HepG2 (cell line): ENCODE results near the gene CD300LF. TPM values are rescaled to one million over a fixed set of nuclear protein-coding genes. Genes with fewer than 3 reads are reported as not detected.

ENCODE experiments used
- ATF2 ChIP-seq: sonication (generic); formaldehyde crosslinking; IDR thresholded peaks from 2 replicates; pipeline ENCODE4 v1.4.0; 2020; ENCODE audit warnings: missing genetic modification reagents
- E2F1 ChIP-seq: sonication (generic); formaldehyde crosslinking; IDR thresholded peaks from 2 replicates; pipeline ENCODE4 v1.5.0; 2020; ENCODE audit warnings: missing genetic modification reagents
- FLYWCH1 ChIP-seq: sonication (generic); formaldehyde crosslinking; IDR thresholded peaks from 2 replicates; pipeline ENCODE4 v1.8.1; 2023; ENCODE audit warnings: mild to moderate bottlenecking, missing genetic modification reagents
- HMGA1 ChIP-seq: sonication (generic); formaldehyde crosslinking; conservative IDR thresholded peaks from 2 replicates; pipeline ENCODE4 v1.4.0; 2020; ENCODE audit warnings: missing genetic modification reagents
- IRX3 ChIP-seq: sonication (generic); formaldehyde crosslinking; IDR thresholded peaks from 2 replicates; pipeline ENCODE4 v1.8.1; 2023; ENCODE audit warnings: mild to moderate bottlenecking, low read depth, missing genetic modification reagents, borderline replicate concordance
- KLF16 ChIP-seq, 2 experiments: sonication (generic) in 1 of 2; formaldehyde crosslinking in 1 of 2; IDR thresholded peaks; 2 replicates each; pipeline versions ENCODE4 v1.6.1 to v1.8.0; 2016 to 2023; ENCODE audit warnings: missing genetic modification reagents in 2 of 2, missing compliant biosample characterization in 1 of 2
- MAZ ChIP-seq, 2 experiments: sonication (generic) in 1 of 2; formaldehyde crosslinking in 1 of 2; IDR thresholded peaks; 2 replicates each; pipeline versions ENCODE4 v1.5.0 to v1.6.1; 2012 to 2020; ENCODE audit warnings: low read depth in 2 of 2, mild to moderate bottlenecking in 2 of 2, borderline replicate concordance in 1 of 2, improper control_type of control experiment in 1 of 2, low read length in 1 of 2, missing genetic modification reagents in 1 of 2, moderate library complexity in 1 of 2
- RCOR2 ChIP-seq: IDR thresholded peaks from 2 replicates; pipeline ENCODE4 v1.6.1; 2016; ENCODE audit warnings: missing biosample characterization, missing genetic modification reagents
- RFX1 ChIP-seq: fragments of 450-650 bp; IDR thresholded peaks from 2 replicates; pipeline ENCODE4 v1.6.1; 2017
- ZBTB44 ChIP-seq: sonication (generic); formaldehyde crosslinking; IDR thresholded peaks from 2 replicates; pipeline ENCODE4 v1.4.0; 2020; ENCODE audit warnings: missing genetic modification reagents
- ZKSCAN5 ChIP-seq: sonication (generic); formaldehyde crosslinking; IDR thresholded peaks from 2 replicates; pipeline ENCODE4 v1.5.1; 2020; ENCODE audit warnings: mild to moderate bottlenecking, missing genetic modification reagents
- ZMAT5 ChIP-seq: sonication (generic); formaldehyde crosslinking; IDR thresholded peaks from 2 replicates; pipeline ENCODE4 v1.5.0; 2020; ENCODE audit warnings: mild to moderate bottlenecking, low read depth, missing genetic modification reagents, borderline replicate concordance
- ZNF138 ChIP-seq: sonication (generic); formaldehyde crosslinking; IDR thresholded peaks from 2 replicates; pipeline ENCODE4 v1.5.0; 2020; ENCODE audit warnings: mild to moderate bottlenecking, low read depth, missing genetic modification reagents
- ZNF235 ChIP-seq: sonication (generic); formaldehyde crosslinking; IDR thresholded peaks from 2 replicates; pipeline ENCODE4 v1.8.1; 2023; ENCODE audit warnings: mild to moderate bottlenecking, missing genetic modification reagents, borderline replicate concordance
- ZNF296 ChIP-seq: sonication (generic); formaldehyde crosslinking; conservative IDR thresholded peaks from 2 replicates; pipeline ENCODE4 v1.5.0; 2020; ENCODE audit warnings: mild to moderate bottlenecking, missing genetic modification reagents
- ZNF30 ChIP-seq: sonication (generic); formaldehyde crosslinking; IDR thresholded peaks from 2 replicates; pipeline ENCODE4 v1.5.0; 2020; ENCODE audit warnings: mild to moderate bottlenecking, missing genetic modification reagents
- ZNF496 ChIP-seq: sonication (generic); formaldehyde crosslinking; IDR thresholded peaks from 2 replicates; pipeline ENCODE4 v1.8.1; 2023; ENCODE audit warnings: mild to moderate bottlenecking, moderate library complexity, missing genetic modification reagents; ENCODE audit not compliant: insufficient replicate concordance
- ZNF503 ChIP-seq: sonication (generic); formaldehyde crosslinking; IDR thresholded peaks from 2 replicates; pipeline ENCODE4 v1.4.0; 2020; ENCODE audit warnings: missing genetic modification reagents
- ZNF574 ChIP-seq: sonication (generic); formaldehyde crosslinking; IDR thresholded peaks from 2 replicates; pipeline ENCODE4 v1.4.0; 2020; ENCODE audit warnings: missing genetic modification reagents
- polyA plus RNA-seq, 8 experiments: library from polyadenylated mRNA; depleted of rRNA in 3 of 8; stranded (reverse) in 7 of 8; unstranded in 1 of 8; fragments of >200 nt; fragmentation: Illumina TruSeq in 4 of 8; extraction: Trizol in 4 of 8; gene quantifications; 2 replicates each; pipeline versions ENCODE4 v1.2.1 to v1.2.3, GENCODE V29; 2011 to 2016; ENCODE audit warnings: low read depth in 4 of 8, missing spikeins in 1 of 8, mixed read lengths in 1 of 8; ENCODE audit not compliant: insufficient read depth in 1 of 8
- total RNA-seq, 5 experiments: library from RNA; depleted of rRNA; stranded (reverse); fragments of >200 nt; fragmentation: Illumina TruSeq; extraction: Trizol; gene quantifications; 2 replicates each; pipeline ENCODE4 v1.2.3, GENCODE V29; 2016; ENCODE audit warnings: low read depth in 1 of 5

CD300LF gene
- total and polyA plus RNA-seq, 2 of the 13 experiments (the other 11 are each of a cell fraction or from before 2014, with no cell fraction given) = not detected

GRCh38 chr17:74671031-74671771 is 41.5 kb downstream of the CD300LF start (continued):
- TF ChIP-seq ZNF30 (CRISPR knock-in tag) = peak; percentile 100
- TF ChIP-seq ZNF574 (CRISPR knock-in tag) = peak; percentile 97
- TF ChIP-seq FLYWCH1 (CRISPR knock-in tag) = peak; percentile 100
- peak; percentile 96 for TF ChIP-seq ZKSCAN5 (CRISPR knock-in tag)
- peak; percentile 99 for TF ChIP-seq ZNF296
- peak; percentile 100 for TF ChIP-seq KLF16 (CRISPR knock-in tag; IDR thresholded peaks at IDR 0.05)
- TF ChIP-seq ZNF503 (CRISPR knock-in tag) = peak; percentile 99
- TF ChIP-seq ZMAT5 (CRISPR knock-in tag) = peak; percentile 97
- peak; percentile 100 for TF ChIP-seq ZNF138 (CRISPR knock-in tag)
- peak; percentile 93 for TF ChIP-seq ZNF496 (CRISPR knock-in tag)
- peak; percentile 100 for TF ChIP-seq IRX3 (CRISPR knock-in tag)
- TF ChIP-seq ATF2 = peak; percentile 99
- TF ChIP-seq ZNF235 (CRISPR knock-in tag) = peak; percentile 100
- TF ChIP-seq HMGA1 = no peak
- TF ChIP-seq E2F1 (CRISPR knock-in tag) = peak; percentile 98
- no peak for TF ChIP-seq RFX1
- no peak for TF ChIP-seq MAZ (IDR thresholded peaks at IDR 0.05; ENCODE audit: borderline replicate concordance, low read depth, low read length)
- peak; percentile 100 for TF ChIP-seq MAZ (CRISPR knock-in tag; IDR thresholded peaks at IDR 0.05; ENCODE audit: low read depth)
- peak; percentile 89 for TF ChIP-seq RCOR2 (CRISPR knock-in tag)
- peak; percentile 100 for TF ChIP-seq ZBTB44
